ENCODE measurements around the gene TNFRSF9. TPM values are rescaled to one million over a fixed set of nuclear protein-coding genes. Genes with fewer than 3 reads are reported as not detected.

Gene TNFRSF9
- total and polyA plus RNA-seq, 2 of the 8 experiments (the other 6 are each of a cell fraction or from before 2014, with no cell fraction given), result not detected

GRCh38 chr1:7912145-7912544, 28.5 kb downstream of the TNFRSF9 start:
- Histone ChIP-seq H3K79me2 (ENCODE audit: control insufficient read depth in 1 of 2, insufficient read depth in 2 of 2, low read length in 2 of 2) (no peaks in the 10 kb centered on the region), H3K4me2 (ENCODE audit: insufficient read depth in 1 of 2, low read depth in 2 of 2, low read length in 2 of 2) (no peak overlapping the region; a peak in 1 of 4 replicates), H2BK5ac (ENCODE audit: low read depth, low read length) (no peak overlapping the region), H3K14ac (ENCODE audit: insufficient read length) (no peak overlapping the region), H3K4ac (replicated peaks; ENCODE audit: insufficient read length, low read depth, low read length) (no peak overlapping the region), H3K23me2 (ENCODE audit: low read depth, low read length) (no peaks in the 10 kb centered on the region), H2AK5ac (ENCODE audit: low read depth, low read length) (no peak overlapping the region), H2AFZ (ENCODE audit: low read length) (no peak overlapping the region), H4K91ac (replicated peaks; ENCODE audit: insufficient read length, low read length) (no peak overlapping the region), H3K4me3 (ENCODE audit: extremely low read depth in 1 of 4, insufficient read depth in 2 of 4, low read depth in 3 of 4, low read length in 4 of 4) (no peak overlapping the region), H3K23ac (ENCODE audit: insufficient read length) (no peak overlapping the region), H3K27me3 (replicated peaks in 1 of 4; ENCODE audit: control insufficient read depth in 3 of 4, extremely low read depth in 1 of 4, insufficient read depth in 3 of 4, low read length in 3 of 4) (no peaks in the 10 kb centered on the region), H2BK12ac (ENCODE audit: low read depth, low read length) (no peak overlapping the region), H3K9me3 (ENCODE audit: insufficient read depth in 2 of 2, low read depth in 1 of 2, low read length in 1 of 2) (no peaks in the 10 kb centered on the region), H3K18ac (ENCODE audit: extremely low read depth, low read length) (no peak overlapping the region), H3K9ac (replicated peaks in 1 of 4; ENCODE audit: extremely low read depth in 1 of 4, low read depth in 3 of 4, low read length in 3 of 4) (no peak overlapping the region), H4K5ac (ENCODE audit: insufficient read length, low read depth, low read length) (no peak overlapping the region), H3K56ac (replicated peaks; ENCODE audit: insufficient read length, low read depth, low read length) (no peak overlapping the region), H2BK20ac (ENCODE audit: low read length) (no peak overlapping the region), H2BK15ac (ENCODE audit: low read length) (no peak overlapping the region), H3K36me3 (ENCODE audit: control insufficient read depth in 2 of 4, insufficient read depth in 4 of 4, low read length in 3 of 4) (no peaks in the 10 kb centered on the region), H3K4me1 (replicated peaks in 1 of 4; ENCODE audit: control insufficient read depth in 3 of 4, insufficient read depth in 4 of 4, low read length in 3 of 4) (peaks cover 0 to 3% (median 0%) of the 10 kb centered on the region in 4 experiments; a peak in 2 of 7 replicates), H3K79me1 (ENCODE audit: low read depth, low read length) (no peaks in the 10 kb centered on the region), H2BK120ac (replicated peaks; ENCODE audit: low read depth, low read length) (no peak overlapping the region), H3K27ac (ENCODE audit: low read depth, low read length) (no peak overlapping the region), H4K8ac (ENCODE audit: extremely low read depth, insufficient read depth, low read length) (no peak overlapping the region), H4K20me1 (replicated peaks in 1 of 2; ENCODE audit: control insufficient read depth in 1 of 2, insufficient read depth in 2 of 2, low read length in 2 of 2) (no peaks in the 10 kb centered on the region)
- no peak for FAIRE-seq
- ChIA-PET CTCF (ENCODE audit: partially characterized antibody) (interaction anchor here (0.7 to 1.8 kb wide), 5 partner anchors 8 to 244 kb away, joined by 3 to 6 read pairs (median 4); no protein-coding TSS in a partner anchor), POLR2A (ENCODE audit: partially characterized antibody) (interaction anchor here (1.7 kb wide), 1 partner anchor 9 kb away, joined by 6 read pairs; no protein-coding TSS in a partner anchor)
- no peak for DNase-seq (ENCODE audit: low read depth in 1 of 2, low spot score in 2 of 2)
- no peak for TF ChIP-seq BRCA1 (IDR thresholded peaks at IDR 0.05; ENCODE audit: low read depth, low read length)
- 87% methylated on average over 3 of the region's 3 CpGs; no CpG with 5 or more reads in 1 of the 2 experiments for WGBS, 2 experiments (ENCODE audit: extremely low coverage in 1 of 2, insufficient coverage in 1 of 2, insufficient read length in 1 of 2, insufficient replicate concordance in 2 of 2, low coverage in 1 of 2, low lambda C conversion rate in 2 of 2, missing lambda C conversion rate in 1 of 2)

Data from H1 (cell line).